K562 (cell line): ENCODE results near the gene LMNA. TPM values are rescaled to one million over a fixed set of nuclear protein-coding genes. Genes with fewer than 3 reads are reported as not detected.

Experiments used
- ARID1B ChIP-seq: fragments of 450-650 bp; IDR thresholded peaks from 2 replicates; pipeline ENCODE4 v1.6.1; 2016; ENCODE audit warnings: antibody characterized with exemption, mild to moderate bottlenecking, inconsistent platforms
- ETV6 ChIP-seq, 3 experiments: fragments of 150-350 bp in 1 of 3; sonication (generic) in 1 of 3; formaldehyde crosslinking in 1 of 3; IDR thresholded peaks; 2 replicates each; pipeline versions ENCODE4 v1.6.1 to v1.8.0; 2014 to 2022; ENCODE audit warnings: borderline replicate concordance in 2 of 3, low read depth in 2 of 3, antibody characterized with exemption in 1 of 3, low read length in 1 of 3, mild to moderate bottlenecking in 1 of 3, missing genetic modification reagents in 1 of 3
- FOXP1 ChIP-seq: sonication (generic); formaldehyde crosslinking; IDR thresholded peaks from 2 replicates; pipeline ENCODE4 v1.8.0; 2022; ENCODE audit warnings: mild to moderate bottlenecking, missing genetic modification reagents
- RFX7 ChIP-seq: fragments of 250-450 bp; sonication (Bioruptor Pico); IDR thresholded peaks from 2 replicates; pipeline ENCODE4 v1.5.1; 2021; ENCODE audit warnings: mild to moderate bottlenecking
- STAT5B ChIP-seq: fragments of 250-450 bp; sonication (Bioruptor Pico); IDR thresholded peaks from 2 replicates; pipeline ENCODE4 v1.8.0; 2021; ENCODE audit warnings: mild to moderate bottlenecking, inconsistent platforms
- ZNF121 ChIP-seq: sonication (generic); formaldehyde crosslinking; conservative IDR thresholded peaks from 2 replicates; pipeline ENCODE4 v1.8.0; 2022; ENCODE audit warnings: missing genetic modification reagents
- ZNF644 ChIP-seq: fragments of 200-800 bp; sonication (Bioruptor generic); IDR thresholded peaks from 2 replicates; pipeline ENCODE4 v1.6.1; 2016; ENCODE audit warnings: low read depth, missing genetic modification characterization, missing compliant biosample characterization
- ZZZ3 ChIP-seq: fragments of 450-650 bp; IDR thresholded peaks from 2 replicates; pipeline ENCODE4 v1.6.1; 2016; ENCODE audit warnings: antibody characterized with exemption, mild to moderate bottlenecking, moderate library complexity
- polyA plus RNA-seq, 8 experiments: library from polyadenylated mRNA; depleted of rRNA in 4 of 8; stranded (reverse) in 5 of 8; unstranded in 3 of 8; fragments of >200 nt; fragmentation: Nextera tagmentation in 2 of 8; fragmentation: Illumina TruSeq in 1 of 8; extraction: Ambion mirVana in 2 of 8; extraction: Trizol in 1 of 8; gene quantifications; 2 replicates each; pipeline versions ENCODE4 v1.2.1 to v1.2.3, GENCODE V29; 2011 to 2014; ENCODE audit warnings: inconsistent platforms in 1 of 8, missing spikeins in 1 of 8
- total RNA-seq, 7 experiments: library from RNA; depleted of rRNA in 6 of 7; stranded (reverse); fragments of >200 nt in 6 of 7; fragmentation: Illumina TruSeq in 2 of 7; extraction: Trizol in 2 of 7; gene quantifications; 2 replicates each; pipeline versions ENCODE4 v1.2.1 to v1.2.3, GENCODE V29; 2011 to 2021; ENCODE audit warnings: low replicate concordance in 1 of 7
- TF ChIP-seq, protein P1 (sequence below): fragments of 250-450 bp; sonication (Bioruptor Pico); IDR thresholded peaks from 2 replicates; pipeline ENCODE4 v1.5.0; 2020; ENCODE audit warnings: mild to moderate bottlenecking
- TF ChIP-seq, protein P2 (sequence below): fragments of 250-450 bp; sonication (Bioruptor Pico); IDR thresholded peaks from 2 replicates; pipeline ENCODE4 v1.8.0; 2022; ENCODE audit warnings: inconsistent platforms, mild to moderate bottlenecking, moderate library complexity, borderline replicate concordance
- TF ChIP-seq, protein P3 (sequence below), 2 experiments: fragments of 450-650 bp; conservative IDR thresholded peaks; 2 replicates each; pipeline ENCODE4 v1.6.1; 2017; ENCODE audit warnings: mild to moderate bottlenecking in 2 of 2, moderate library complexity in 2 of 2

Gene LMNA
- total and polyA plus RNA-seq, 9 of the 15 experiments (the other 6 are each of a cell fraction or from before 2014, with no cell fraction given) = 1.00 to 347 (median 88.2) TPM

DNA sequence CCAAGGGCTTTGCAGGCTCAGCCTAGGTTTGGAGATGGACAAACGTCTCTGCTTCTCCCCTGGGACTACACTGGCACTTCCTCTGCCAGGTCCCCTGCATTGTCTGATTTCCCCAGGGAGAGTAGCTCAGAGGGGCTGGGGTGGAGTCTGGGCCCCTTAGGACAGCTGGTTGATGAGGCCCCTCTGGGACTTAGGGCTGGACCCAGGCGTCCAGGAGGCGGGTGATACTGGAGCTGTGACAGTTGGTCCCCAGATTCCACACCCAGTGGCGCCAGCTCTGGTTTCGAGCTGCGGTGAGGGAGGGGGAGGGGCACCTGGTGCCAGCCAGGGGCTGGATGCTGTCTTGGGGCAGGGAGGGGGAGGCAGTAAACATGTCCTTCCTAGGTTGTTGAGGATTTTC lies 24.8 kb upstream of the LMNA start (continued):
- TF ChIP-seq FOXP1 (CRISPR knock-in tag) (no peak), ARID1B (no peak), ETV6 (IDR thresholded peaks at IDR 0.05; ENCODE audit: borderline replicate concordance in 1 of 2, low read depth in 2 of 2, low read length in 1 of 2) (no peak), ETV6 (CRISPR knock-in tag; IDR thresholded peaks at IDR 0.05; ENCODE audit: borderline replicate concordance) (no peak), RFX7 (CRISPR knock-in tag) (no peak), STAT5B (CRISPR knock-in tag) (no peak), ZZZ3 (no peak), ZNF121 (CRISPR knock-in tag) (no peak), ZNF644 (tag) (no peak)
- TF ChIP-seq, protein P1, sequence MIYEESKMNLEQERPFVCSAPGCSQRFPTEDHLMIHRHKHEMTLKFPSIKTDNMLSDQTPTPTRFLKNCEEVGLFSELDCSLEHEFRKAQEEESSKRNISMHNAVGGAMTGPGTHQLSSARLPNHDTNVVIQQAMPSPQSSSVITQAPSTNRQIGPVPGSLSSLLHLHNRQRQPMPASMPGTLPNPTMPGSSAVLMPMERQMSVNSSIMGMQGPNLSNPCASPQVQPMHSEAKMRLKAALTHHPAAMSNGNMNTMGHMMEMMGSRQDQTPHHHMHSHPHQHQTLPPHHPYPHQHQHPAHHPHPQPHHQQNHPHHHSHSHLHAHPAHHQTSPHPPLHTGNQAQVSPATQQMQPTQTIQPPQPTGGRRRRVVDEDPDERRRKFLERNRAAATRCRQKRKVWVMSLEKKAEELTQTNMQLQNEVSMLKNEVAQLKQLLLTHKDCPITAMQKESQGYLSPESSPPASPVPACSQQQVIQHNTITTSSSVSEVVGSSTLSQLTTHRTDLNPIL (CRISPR knock-in tag) = no peak
- TF ChIP-seq, protein P2, sequence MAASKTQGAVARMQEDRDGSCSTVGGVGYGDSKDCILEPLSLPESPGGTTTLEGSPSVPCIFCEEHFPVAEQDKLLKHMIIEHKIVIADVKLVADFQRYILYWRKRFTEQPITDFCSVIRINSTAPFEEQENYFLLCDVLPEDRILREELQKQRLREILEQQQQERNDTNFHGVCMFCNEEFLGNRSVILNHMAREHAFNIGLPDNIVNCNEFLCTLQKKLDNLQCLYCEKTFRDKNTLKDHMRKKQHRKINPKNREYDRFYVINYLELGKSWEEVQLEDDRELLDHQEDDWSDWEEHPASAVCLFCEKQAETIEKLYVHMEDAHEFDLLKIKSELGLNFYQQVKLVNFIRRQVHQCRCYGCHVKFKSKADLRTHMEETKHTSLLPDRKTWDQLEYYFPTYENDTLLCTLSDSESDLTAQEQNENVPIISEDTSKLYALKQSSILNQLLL (CRISPR knock-in tag) = no peak
- TF ChIP-seq, protein P3, sequence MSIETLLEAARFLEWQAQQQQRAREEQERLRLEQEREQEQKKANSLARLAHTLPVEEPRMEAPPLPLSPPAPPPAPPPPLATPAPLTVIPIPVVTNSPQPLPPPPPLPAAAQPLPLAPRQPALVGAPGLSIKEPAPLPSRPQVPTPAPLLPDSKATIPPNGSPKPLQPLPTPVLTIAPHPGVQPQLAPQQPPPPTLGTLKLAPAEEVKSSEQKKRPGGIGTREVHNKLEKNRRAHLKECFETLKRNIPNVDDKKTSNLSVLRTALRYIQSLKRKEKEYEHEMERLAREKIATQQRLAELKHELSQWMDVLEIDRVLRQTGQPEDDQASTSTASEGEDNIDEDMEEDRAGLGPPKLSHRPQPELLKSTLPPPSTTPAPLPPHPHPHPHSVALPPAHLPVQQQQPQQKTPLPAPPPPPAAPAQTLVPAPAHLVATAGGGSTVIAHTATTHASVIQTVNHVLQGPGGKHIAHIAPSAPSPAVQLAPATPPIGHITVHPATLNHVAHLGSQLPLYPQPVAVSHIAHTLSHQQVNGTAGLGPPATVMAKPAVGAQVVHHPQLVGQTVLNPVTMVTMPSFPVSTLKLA (conservative IDR thresholded peaks at IDR 0.05) = no peak
- TF ChIP-seq, all 486 proteins: peak for 0
